Urothelium cell line (cell line): Measurements from ENCODE around the gene INHBC.
"Not testable (repeated sequence)": the region's sequence is repeated elsewhere in the genome, so short reads cannot be mapped to it uniquely, and the experiment has no call there.

Experiments used
- DNase-seq: peaks from one replicate; pipeline ENCODE4 v3.0.0; 2011; ENCODE audit warnings: low spot score, mixed read lengths
- FAIRE-seq: peaks from 2 replicates; lab custom pipeline; 2011; peaks lifted over from hg19 to GRCh38; lab: Jason Lieb, UNC

INHBC gene

GRCh38 chr12:57428965-57429364 lies 5.6 kb upstream of the INHBC start:
- FAIRE-seq: no peak
- no peak for DNase-seq

- DNase-seq (no peak), FAIRE-seq (no peak)
Measured at GRCh38 chr12:57429473-57430111, 5.0 kb upstream of the INHBC start.

- DNase-seq (peak; percentile 87), FAIRE-seq (no peak)
Measured at GRCh38 chr12:57430112-57430930, 4.3 kb upstream of the INHBC start.

- FAIRE-seq: peak; percentile 32
- peak; percentile 97 for DNase-seq
Measured at GRCh38 chr12:57430931-57431566, 3.5 kb upstream of the INHBC start, which contains the start of gene R3HDM2. Gene R3HDM2 (minus strand): TSS chr12:57431043. CDS start chr12:57310428, 120,615 bp downstream.

GRCh38 chr12:57431654-57432188 lies 2.9 kb upstream of the INHBC start:
- FAIRE-seq (no peak), DNase-seq (no peak)

GRCh38 chr12:57433370-57433769 lies 1.2 kb upstream of the INHBC start:
- no peak for FAIRE-seq
- no peak for DNase-seq

GRCh38 chr12:57435293-57435692 lies 709 bp downstream of the INHBC start:
- DNase-seq (no peak), FAIRE-seq (no peak)

GRCh38 chr12:57438400-57438799 lies 3.8 kb downstream of the INHBC start:
- no peak for FAIRE-seq

GRCh38 chr12:57439762-57440266 lies 5.2 kb downstream of the INHBC start:
- FAIRE-seq: no peak
- DNase-seq: no peak

More at GRCh38 chr12:57438400-57438799, 3.8 kb downstream of the INHBC start:
- no peak for DNase-seq

GRCh38 chr12:57441393-57441792 lies 6.8 kb downstream of the INHBC start:
- DNase-seq, FAIRE-seq: not testable (repeated sequence)

- no peak for FAIRE-seq
- DNase-seq: no peak
Measured at GRCh38 chr12:57441846-57442427, 7.4 kb downstream of the INHBC start.

GRCh38 chr12:57444337-57444736 lies 9.8 kb downstream of the INHBC start:
- not testable (repeated sequence) for FAIRE-seq, DNase-seq

GRCh38 chr12:57444744-57445143 lies 10.2 kb downstream of the INHBC start:
- DNase-seq (no peak), FAIRE-seq (no peak)

- DNase-seq (no peak), FAIRE-seq (no peak)
Measured at GRCh38 chr12:57446292-57446960, 11.8 kb downstream of the INHBC start.

- DNase-seq (no peak), FAIRE-seq (no peak)
Measured at GRCh38 chr12:57448669-57449068, 14.1 kb downstream of the INHBC start.

GRCh38 chr12:57449375-57449774 lies 14.8 kb downstream of the INHBC start:
- no peak for FAIRE-seq
- no peak for DNase-seq

GRCh38 chr12:57450057-57450456 lies 15.5 kb downstream of the INHBC start:
- DNase-seq (no peak), FAIRE-seq (no peak)

GRCh38 chr12:57451233-57451778 lies 16.7 kb downstream of the INHBC start:
- FAIRE-seq (no peak), DNase-seq (no peak)

- FAIRE-seq (no peak), DNase-seq (peak; percentile 68)
Measured at GRCh38 chr12:57452181-57452936, 17.8 kb downstream of the INHBC start.
